ENCODE measurements around the gene UBN1. TPM values are rescaled to one million over a fixed set of nuclear protein-coding genes. Genes with fewer than 3 reads are reported as not detected.
A peak's percentile ranks its signal among the peaks of the same experiment; 100 is the strongest.

UBN1 gene
- total RNA-seq, 2 experiments from 2014 or later = 30.1 to 30.7 TPM

GRCh38 chr16:4882633-4883285 lies 35.5 kb downstream of the UBN1 start:
- peak overlapping the region; percentile 5 for H3K27ac Mint-ChIP-seq
- H3K27me3 Mint-ChIP-seq = no peaks in the 10 kb centered on the region
- no peaks in the 10 kb centered on the region for H3K9me3 Mint-ChIP-seq
- H3K36me3 Mint-ChIP-seq = peaks cover 25% of the 10 kb centered on the region
- DNase-seq = no peak
- H3K4me3 Mint-ChIP-seq = no peak overlapping the region
- no peaks in the 10 kb centered on the region for H3K4me1 Mint-ChIP-seq

GRCh38 chr16:4883501-4883900 lies 36.2 kb downstream of the UBN1 start:
- Mint-ChIP-seq H3K27me3 (no peaks in the 10 kb centered on the region), H3K9me3 (no peaks in the 10 kb centered on the region), H3K4me1 (no peaks in the 10 kb centered on the region), H3K36me3 (peaks cover 23% of the 10 kb centered on the region), H3K4me3 (no peak overlapping the region), H3K27ac (no peak overlapping the region)
- DNase-seq = no peak

- DNase-seq = no peak
- Mint-ChIP-seq H3K27me3 (no peaks in the 10 kb centered on the region), H3K27ac (no peak overlapping the region), H3K4me1 (no peaks in the 10 kb centered on the region), H3K4me3 (no peak overlapping the region), H3K9me3 (no peaks in the 10 kb centered on the region), H3K36me3 (peaks cover 23% of the 10 kb centered on the region)
Observed at GRCh38 chr16:4884209-4884608, 36.9 kb downstream of the UBN1 start.

DNA sequence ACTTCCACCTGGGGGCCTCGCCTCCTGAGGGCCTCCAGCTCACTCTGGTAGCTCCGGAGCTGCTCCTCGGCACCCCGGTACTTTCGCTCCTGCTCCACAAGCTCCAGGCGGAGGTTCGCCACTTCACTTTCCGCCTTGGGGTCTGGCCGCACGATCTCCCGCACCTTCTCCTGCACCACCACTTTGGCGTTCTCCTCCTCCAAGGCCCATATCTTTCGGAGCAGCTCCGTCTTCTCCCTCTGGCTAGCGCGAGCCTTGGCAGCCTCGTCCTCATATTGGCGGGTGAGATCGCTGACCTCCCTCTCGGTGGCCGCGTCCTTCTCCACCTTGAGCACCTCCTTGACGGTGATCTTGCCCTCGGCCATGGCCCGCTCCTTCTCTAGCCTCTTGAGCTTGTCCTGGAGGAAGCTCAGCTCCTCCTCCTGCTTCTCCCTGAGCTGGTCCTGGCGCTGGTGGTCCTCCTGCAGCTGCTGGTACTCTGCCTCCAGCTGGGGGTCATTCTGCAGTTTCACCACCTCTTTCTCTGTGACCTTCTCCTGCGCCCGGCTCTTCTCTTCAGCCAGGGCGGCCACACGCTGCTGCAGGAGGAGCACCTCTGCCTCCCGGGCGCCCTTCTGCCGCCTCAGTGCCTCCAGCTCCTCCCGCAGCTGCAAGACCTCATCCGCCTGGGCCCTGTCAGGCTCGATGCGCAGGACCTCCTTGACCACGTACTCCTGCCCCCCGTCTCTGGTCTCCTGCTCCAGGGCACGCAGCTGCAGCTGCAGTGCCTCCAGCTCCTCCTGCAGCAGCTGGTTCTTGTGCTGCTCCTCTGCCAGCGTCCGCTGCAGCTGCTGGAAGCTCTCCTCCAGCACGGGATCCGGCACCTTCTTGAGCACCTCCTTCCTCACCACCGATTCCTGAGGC lies 37.9 kb downstream of the UBN1 start:
- Mint-ChIP-seq H3K4me1 (no peaks in the 10 kb centered on the region), H3K27ac (no peak overlapping the region), H3K36me3 (peaks cover 23% of the 10 kb centered on the region), H3K27me3 (no peaks in the 10 kb centered on the region), H3K9me3 (no peaks in the 10 kb centered on the region), H3K4me3 (no peak overlapping the region)
- no peak for DNase-seq

DNA sequence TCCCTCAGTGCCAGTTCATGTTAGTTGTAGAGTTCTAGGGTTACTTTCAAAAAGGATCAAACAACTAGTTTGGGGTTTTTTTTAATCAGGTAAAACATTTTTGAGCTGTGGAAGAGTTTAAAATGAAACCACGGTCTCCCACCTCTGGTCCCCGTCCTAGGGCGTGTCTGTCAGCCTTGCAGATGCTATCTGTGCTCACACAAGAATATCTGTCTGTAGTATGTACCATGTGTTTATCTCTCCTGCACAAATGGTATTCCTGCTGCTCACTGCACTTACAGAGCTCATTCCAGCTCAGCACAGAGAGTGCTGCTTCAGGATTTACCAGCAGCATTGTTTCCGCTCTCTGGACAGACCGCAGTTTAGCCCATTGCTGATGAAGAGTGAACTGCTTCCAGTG lies 38.9 kb downstream of the UBN1 start:
- Mint-ChIP-seq H3K27me3 (no peaks in the 10 kb centered on the region), H3K36me3 (peaks cover 23% of the 10 kb centered on the region), H3K4me3 (no peak overlapping the region), H3K9me3 (no peaks in the 10 kb centered on the region), H3K4me1 (no peaks in the 10 kb centered on the region), H3K27ac (no peak overlapping the region)
- DNase-seq = no peak

DNA sequence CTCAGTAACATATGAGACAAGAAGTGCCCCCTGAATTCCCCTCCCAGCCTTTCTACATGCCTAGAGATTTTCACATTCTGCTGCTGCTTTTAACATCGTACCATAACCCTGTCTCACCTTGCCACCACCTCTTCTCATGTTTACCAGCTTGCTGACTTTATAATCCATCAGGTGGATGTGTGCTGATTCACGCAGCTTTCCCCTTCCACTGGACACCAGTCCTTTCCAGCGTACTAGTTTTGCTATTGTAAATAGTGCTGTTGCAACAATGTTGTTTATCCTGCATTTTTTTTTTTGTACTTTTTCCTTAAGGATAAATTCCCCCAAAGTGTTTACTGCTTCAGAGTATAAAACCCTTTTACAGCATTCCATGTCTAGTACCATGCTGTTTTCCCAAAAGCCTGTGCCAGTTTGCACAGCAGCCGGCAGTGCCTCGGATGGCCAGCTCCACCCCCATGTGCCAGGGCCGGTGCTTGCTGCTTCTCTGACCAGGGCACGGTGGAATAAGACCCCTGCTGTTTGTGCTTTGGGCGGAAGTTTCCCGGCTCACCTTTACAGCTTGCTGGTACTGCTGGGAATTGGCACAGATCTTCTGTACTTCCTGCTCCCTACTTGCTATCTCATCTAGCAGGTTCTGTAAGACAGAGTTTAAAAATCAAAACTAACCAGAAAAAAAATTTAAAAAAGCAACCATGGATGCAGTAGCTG lies 41.3 kb downstream of the UBN1 start:
- no peak for DNase-seq
- no peaks in the 10 kb centered on the region for H3K4me1 Mint-ChIP-seq
- H3K9me3 Mint-ChIP-seq = no peaks in the 10 kb centered on the region
- H3K27me3 Mint-ChIP-seq = no peaks in the 10 kb centered on the region
- H3K4me3 Mint-ChIP-seq = no peak overlapping the region
- peaks cover 14% of the 10 kb centered on the region for H3K36me3 Mint-ChIP-seq
- no peak overlapping the region for H3K27ac Mint-ChIP-seq

GRCh38 chr16:4890026-4890425 lies 42.7 kb downstream of the UBN1 start:
- Mint-ChIP-seq H3K27ac (no peak overlapping the region), H3K4me3 (no peak overlapping the region), H3K9me3 (no peaks in the 10 kb centered on the region), H3K27me3 (no peaks in the 10 kb centered on the region), H3K36me3 (peaks cover 5% of the 10 kb centered on the region), H3K4me1 (no peaks in the 10 kb centered on the region)
- no peak for DNase-seq

DNA sequence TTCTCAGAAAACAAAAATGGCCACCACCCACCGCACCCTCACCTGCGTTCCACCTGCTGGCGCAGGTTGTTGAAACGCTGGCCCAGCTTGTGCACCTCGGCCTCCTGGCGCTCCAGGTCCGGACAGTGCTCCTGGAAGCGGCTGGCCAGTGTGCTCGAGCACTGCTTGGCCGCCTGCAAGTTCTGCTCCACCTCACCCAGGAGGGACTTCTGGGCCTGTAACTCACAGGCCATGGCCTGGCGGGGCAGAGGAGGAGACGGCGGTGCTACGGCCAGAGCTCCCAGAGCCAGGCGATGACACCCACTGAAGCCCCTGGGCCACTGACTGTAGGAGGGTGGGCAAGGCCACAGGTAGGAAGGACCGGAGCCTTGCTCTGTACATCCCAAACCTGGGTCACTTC lies 43.4 kb downstream of the UBN1 start:
- no peaks in the 10 kb centered on the region for H3K9me3 Mint-ChIP-seq

GRCh38 chr16:4891097-4891885 lies 44.0 kb downstream of the UBN1 start:
- no peak for DNase-seq
- H3K27me3 Mint-ChIP-seq = no peaks in the 10 kb centered on the region
- no peaks in the 10 kb centered on the region for H3K4me1 Mint-ChIP-seq
- no peaks in the 10 kb centered on the region for H3K36me3 Mint-ChIP-seq
- no peaks in the 10 kb centered on the region for H3K9me3 Mint-ChIP-seq
- H3K27ac Mint-ChIP-seq = no peak overlapping the region
- H3K4me3 Mint-ChIP-seq = no peak overlapping the region

More for the DNA sequence above, 43.4 kb downstream of the UBN1 start:
- no peak for DNase-seq
- H3K4me3 Mint-ChIP-seq = no peak overlapping the region
- H3K4me1 Mint-ChIP-seq = no peaks in the 10 kb centered on the region
- H3K27me3 Mint-ChIP-seq = no peaks in the 10 kb centered on the region
- no peak overlapping the region for H3K27ac Mint-ChIP-seq
- H3K36me3 Mint-ChIP-seq = peaks cover 2% of the 10 kb centered on the region

DNA sequence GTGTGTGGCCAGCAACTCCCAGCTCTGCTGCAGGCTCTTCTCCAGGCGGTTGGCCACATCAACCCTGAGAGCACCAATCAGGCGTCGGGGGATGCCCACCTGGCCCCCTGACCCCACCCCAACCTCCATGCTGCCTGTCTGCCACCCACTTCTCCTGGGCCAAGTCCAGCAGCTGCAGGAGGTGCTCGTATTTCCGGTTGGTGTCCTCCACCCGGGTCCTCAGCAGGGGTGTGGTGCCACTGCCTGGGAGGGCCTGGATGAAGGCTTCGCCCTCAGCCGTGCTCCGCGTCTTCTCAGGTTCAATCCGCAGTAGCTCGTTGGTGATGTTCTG lies 44.6 kb downstream of the UBN1 start:
- DNase-seq = no peak
- Mint-ChIP-seq H3K27ac (no peak overlapping the region), H3K9me3 (no peaks in the 10 kb centered on the region), H3K27me3 (no peaks in the 10 kb centered on the region), H3K36me3 (no peaks in the 10 kb centered on the region), H3K4me1 (no peaks in the 10 kb centered on the region), H3K4me3 (no peak overlapping the region)

- Mint-ChIP-seq H3K36me3 (no peaks in the 10 kb centered on the region), H3K27ac (no peak overlapping the region), H3K9me3 (no peaks in the 10 kb centered on the region), H3K4me3 (no peak overlapping the region), H3K27me3 (no peaks in the 10 kb centered on the region), H3K4me1 (no peaks in the 10 kb centered on the region)
- DNase-seq = no peak
Observed at GRCh38 chr16:4892361-4893102, 45.3 kb downstream of the UBN1 start.

GRCh38 chr16:4893103-4893862 lies 46.0 kb downstream of the UBN1 start:
- H3K27ac Mint-ChIP-seq = no peak overlapping the region
- H3K27me3 Mint-ChIP-seq = no peaks in the 10 kb centered on the region

GRCh38 chr16:4894276-4895150 lies 47.2 kb downstream of the UBN1 start:
- Mint-ChIP-seq H3K27ac (no peak overlapping the region), H3K4me1 (no peaks in the 10 kb centered on the region), H3K9me3 (no peaks in the 10 kb centered on the region), H3K36me3 (no peaks in the 10 kb centered on the region), H3K27me3 (no peaks in the 10 kb centered on the region), H3K4me3 (no peak overlapping the region)
- no peak for DNase-seq

More at GRCh38 chr16:4893103-4893862, 46.0 kb downstream of the UBN1 start:
- Mint-ChIP-seq H3K4me1 (no peaks in the 10 kb centered on the region), H3K36me3 (no peaks in the 10 kb centered on the region), H3K4me3 (no peak overlapping the region), H3K9me3 (no peaks in the 10 kb centered on the region)
- DNase-seq = no peak

All from activated naive CD8-positive, alpha-beta T cell treated with anti-CD3 and anti-CD28 coated beads for 36 hours (primary cell).